GM21367 (cell line): ENCODE data around the gene MTRF1L.
A peak's percentile ranks its signal among the peaks of the same experiment; 100 is the strongest.

Experiments used
- ATAC-seq: cut with Tn5 transposase; IDR thresholded peaks from one replicate; pipeline ENCODE4 v1.9.1; 2021; ENCODE audit not compliant: unreplicated experiment

The MTRF1L gene, protein sequence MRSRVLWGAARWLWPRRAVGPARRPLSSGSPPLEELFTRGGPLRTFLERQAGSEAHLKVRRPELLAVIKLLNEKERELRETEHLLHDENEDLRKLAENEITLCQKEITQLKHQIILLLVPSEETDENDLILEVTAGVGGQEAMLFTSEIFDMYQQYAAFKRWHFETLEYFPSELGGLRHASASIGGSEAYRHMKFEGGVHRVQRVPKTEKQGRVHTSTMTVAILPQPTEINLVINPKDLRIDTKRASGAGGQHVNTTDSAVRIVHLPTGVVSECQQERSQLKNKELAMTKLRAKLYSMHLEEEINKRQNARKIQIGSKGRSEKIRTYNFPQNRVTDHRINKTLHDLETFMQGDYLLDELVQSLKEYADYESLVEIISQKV

DNA sequence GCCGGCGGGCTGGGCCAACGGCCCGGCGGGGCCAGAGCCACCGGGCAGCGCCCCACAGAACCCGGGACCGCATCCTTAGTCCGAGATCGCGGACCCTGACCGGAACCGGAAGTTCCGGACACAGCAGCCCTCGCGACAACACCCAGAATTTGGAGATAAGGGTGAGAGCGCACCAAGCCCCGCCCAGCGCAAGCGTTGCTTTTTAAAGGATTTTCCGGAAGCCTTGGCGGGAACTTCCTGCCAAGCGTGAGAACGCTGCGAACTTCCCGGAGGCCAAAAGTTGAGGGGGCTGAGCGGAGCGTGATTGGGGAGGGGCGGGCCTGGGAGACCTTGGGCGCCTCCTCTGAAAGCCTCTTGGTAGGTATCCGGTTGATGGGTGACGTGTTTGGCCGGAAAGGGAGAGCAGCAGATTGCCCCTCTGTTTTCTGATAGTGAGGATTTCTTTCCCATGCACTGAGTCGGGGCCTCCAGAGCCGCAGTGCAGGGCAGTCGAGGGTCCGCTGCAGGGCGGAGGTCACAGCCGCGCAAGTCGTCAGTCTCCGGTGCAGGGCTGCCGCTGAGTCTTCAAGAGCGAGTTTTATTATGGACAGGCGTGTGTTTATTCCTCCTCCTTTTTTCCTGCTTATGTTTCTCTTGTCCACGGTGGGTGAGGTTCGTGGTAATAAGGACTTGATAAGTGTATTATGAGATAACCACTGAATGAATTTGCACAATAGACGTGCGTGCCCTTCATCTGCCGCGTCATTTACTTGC, at the start of gene MTRF1L:
TSS of gene MTRF1L (minus strand) at position 97 of the 753 bp plus-strand sequence. CDS start at position 73, 24 bp downstream.
- ATAC-seq: peak; percentile 91

DNA sequence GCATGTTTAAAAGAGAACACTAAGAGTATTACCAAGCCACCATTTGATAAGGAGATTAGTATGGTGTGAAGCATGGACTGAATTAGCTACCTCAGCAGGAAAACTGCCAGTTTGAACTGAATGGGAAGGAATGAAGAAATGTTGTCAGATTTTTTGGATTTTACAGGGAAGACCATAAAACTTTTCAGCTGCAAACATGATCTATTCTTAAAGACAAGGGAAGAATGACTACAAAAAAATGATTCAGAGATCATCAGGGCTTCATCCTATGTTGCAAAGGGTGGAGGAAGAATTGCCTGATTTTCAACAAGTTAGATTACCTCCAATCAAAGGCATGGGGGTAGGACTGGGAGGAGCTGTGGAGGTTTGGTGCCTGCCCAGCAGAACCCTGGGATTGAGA, 49.3 kb upstream of the MTRF1L start:
- ATAC-seq: no peak

DNA sequence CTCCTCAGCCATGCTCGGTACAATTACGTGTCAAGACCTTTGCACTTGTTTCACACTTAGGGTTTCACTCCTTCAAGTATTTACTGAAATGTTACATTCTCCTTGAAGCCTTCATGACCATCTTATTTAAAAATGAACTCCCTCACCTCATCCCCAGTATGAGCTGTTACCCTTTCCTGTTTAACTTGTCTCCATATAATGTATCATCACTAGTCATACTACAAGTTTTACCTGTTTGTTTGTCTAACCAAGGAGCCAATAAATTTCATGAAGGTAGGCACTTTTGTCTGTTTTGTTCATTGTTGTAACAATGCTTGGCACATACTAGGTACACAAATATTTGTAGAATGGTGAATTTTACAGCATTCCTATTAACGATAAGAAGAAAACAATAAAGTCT, 46.1 kb upstream of the MTRF1L start:
- ATAC-seq: no peak

DNA sequence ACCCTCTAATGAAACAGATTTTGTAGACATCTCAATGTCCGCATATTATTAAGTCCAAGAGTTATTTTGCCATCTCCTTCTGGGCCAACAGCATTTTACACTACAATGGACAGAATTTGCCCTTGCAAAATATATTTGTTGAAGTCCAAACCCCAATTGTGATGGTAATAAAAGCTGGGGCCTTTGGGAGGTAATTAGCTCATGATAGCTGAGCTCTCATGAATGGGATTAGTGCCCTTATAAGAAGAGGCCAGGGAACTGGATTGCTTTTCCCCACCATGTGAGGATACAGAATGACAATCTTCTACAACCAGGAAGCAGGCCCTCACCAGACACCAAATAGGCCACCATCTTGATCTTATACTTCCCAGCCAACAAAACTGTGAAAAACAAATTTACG, 44.9 kb upstream of the MTRF1L start:
- ATAC-seq: no peak

DNA sequence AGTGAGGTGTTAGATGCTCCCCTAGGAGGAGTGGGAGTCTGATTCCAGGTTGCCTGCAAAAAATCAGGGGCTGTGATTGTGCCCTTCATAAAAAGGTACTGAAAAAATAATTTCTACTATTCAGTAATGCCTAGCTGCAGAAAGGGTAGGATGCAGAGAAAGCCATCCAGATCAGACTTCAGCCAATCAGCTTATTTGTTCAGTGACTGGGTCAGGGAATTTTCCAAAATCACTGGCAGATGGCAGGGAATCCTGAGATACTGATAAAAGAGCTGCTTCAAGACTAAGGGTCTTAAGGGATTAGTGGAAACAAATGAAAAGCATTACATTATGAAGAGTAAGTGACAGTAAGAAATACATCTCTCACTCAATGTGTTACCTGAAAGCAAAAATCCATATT, 42.8 kb upstream of the MTRF1L start:
- no peak for ATAC-seq

DNA sequence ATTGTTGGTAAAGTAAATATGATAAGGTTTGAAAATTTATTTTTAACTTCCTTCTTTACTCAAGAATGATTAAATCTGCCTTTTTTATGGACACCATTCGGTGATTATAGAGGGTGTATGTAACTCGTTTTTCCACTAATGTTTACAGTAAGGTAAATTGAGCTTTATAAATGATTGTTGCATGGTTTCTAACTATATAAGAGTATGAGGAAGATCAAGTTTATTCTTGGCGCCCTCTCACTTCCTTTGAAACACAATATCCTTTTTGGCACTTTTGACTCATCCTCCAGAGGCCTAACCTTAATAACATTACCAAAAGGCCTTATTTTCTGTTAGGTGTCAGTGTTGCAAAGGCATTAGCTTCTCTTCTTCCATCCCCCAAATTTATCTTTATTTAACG, 41.8 kb upstream of the MTRF1L start:
- no peak for ATAC-seq

DNA sequence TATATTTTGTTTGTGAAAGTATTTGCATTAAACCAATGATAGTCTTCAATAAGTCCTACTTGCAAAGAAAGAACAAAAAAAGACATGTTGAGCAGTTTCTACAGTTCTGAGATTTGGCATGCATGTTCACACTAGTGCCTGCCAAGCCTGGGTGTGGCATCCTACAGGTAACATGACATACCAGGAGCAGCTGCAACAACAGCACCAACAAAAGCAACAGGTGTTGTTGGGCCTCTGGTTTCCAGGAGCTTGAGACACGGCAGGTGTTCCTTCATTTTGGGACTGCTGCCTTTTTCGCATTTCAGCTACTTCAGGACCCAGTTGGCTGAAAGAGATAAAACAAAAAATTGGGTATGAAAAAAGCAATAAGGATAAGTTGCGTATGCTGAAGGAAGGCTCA, 41.2 kb upstream of the MTRF1L start:
- no peak for ATAC-seq

DNA sequence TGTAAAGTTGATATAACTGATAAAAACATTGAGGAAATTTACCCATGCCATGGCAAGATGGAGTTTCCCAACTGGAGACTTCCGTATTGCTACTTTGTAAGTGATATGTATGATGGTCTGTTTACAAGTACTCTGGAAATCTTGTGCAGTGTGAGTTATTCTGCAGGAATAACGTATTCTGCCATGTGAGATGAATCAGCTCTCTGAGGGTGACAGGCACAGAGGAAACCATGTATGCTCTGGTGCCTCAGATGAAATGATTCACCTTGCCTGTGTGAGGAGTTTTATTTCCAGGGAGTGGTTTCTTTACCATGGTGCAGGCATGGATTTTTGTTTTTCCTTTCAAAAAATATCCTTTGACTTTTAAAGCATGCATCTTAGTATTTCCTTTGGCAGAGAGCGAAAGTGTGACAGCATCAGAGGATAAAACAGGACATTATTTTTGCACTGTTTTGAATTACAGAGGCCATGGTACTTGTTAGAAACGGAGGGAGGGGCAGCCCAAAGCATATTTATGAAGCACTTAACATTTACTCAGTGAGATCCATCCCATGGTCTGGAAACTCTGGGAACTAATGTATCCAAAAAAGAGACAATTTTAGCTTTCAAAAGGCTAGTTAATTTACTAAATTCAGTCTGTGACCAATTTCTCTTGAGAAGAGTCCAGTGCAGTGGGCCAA, 36.0 kb upstream of the MTRF1L start:
- no peak for ATAC-seq

DNA sequence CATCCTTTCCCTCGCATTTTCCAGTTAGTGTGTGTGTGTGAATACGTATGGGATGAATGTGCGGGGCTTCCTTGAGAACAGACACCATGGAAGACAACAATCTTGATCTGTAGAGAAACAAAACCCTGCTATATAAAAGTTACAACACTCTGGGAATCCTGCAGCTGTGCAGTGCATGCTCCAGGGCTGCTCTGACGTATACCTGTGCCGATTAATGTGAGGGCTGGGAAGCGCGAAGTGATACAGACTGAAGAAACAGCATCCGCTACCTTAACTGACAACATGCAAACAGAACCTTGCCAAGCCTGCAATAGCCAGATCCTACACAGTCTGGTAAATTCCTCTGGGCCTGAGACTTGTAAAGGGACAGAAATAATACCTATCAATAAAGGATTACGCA, 31.6 kb upstream of the MTRF1L start:
- ATAC-seq: no peak

DNA sequence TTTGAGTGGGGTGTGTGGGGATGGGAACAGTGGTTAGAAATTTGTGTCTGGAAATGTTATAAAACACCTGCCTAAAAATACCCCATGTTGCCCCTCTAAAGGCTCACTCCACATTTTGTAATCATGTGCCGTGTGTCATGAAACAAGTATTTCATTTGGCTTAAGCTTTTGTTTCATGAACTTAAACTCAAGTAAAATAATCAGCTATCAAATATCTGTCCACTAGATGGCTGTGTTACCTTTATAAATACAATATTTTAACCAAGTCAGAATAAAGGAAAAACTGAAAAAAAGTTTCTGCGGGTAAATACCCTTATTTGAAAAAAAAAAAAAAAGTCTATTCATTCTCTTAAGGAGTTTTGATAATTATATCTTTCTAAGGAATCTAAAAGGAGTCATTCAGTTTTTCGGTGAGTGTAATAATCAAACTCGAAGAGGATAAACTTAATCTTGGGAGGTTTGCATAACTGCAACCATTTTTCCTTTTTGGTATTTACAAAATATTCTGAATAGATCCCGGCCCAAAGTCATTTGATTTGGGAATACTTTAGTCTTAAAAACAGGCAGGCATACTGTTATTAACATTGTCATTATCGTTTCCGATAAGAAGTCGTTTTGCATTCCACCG, 29.9 kb upstream of the MTRF1L start:
- ATAC-seq: no peak

DNA sequence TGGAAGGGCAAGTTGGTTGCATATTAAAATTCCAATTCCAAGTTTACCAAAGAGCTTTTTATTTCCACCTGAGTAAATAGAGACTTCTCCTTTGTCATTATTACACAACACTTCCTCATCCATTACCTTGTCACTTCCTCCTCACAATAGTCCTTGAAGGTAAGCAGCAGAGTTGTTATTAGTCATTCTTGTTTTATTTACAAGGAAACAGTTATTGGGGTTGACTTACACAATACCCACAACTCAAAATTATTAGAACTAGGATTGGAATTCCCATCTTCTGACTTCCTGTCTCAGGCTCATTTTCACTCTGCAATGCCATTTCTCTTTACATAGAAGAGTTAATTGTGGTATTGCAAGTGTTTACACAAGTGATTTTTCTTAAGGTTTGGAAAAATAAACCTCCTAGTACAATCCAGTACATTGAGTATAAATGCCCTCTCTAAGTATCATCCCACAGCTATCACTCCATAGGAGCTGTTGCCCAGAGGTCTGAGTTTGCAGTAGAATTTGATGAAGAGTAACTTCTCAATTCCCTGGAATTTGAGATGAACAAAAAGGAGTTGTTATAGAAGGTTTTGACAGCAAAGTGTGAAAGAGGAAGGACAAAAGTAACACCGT, 28.9 kb upstream of the MTRF1L start:
- no peak for ATAC-seq

DNA sequence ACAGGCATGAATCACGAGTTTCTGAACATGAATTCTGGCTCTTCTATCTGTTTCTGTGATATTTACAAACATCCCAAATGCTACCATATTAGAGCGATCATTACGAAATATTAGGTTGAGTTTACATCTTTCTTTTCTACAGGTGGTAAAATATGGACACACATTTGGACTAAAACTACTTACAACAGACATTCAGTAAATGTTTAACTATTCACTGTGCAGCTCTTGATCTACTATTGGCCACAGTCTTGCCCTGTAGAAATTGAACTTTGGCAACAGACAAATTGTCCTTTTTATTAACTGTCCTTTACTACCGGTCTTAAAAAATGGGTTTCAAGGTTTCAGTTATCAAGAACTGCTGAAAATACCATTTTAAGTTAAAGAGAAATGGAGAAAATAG, 26.5 kb upstream of the MTRF1L start:
- no peak for ATAC-seq

DNA sequence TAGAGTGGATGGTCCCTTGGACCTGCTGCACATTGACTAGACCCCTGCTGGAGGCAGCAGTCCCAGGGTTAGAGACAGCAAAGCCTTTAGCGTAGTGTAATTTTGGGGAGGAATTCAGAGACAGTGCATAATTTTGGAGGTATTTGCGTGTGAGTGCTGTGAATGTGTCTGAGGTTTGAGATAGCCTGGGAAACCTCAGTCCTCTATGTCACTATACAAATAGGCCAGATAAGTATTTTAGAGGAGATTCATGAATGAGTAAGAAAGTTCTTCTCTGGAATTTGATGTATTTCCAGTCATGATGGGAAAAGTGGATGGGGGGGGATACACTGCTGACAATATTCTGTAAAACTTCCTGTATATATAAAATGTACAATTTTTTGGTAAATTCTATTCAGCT, 25.8 kb upstream of the MTRF1L start:
- no peak for ATAC-seq

DNA sequence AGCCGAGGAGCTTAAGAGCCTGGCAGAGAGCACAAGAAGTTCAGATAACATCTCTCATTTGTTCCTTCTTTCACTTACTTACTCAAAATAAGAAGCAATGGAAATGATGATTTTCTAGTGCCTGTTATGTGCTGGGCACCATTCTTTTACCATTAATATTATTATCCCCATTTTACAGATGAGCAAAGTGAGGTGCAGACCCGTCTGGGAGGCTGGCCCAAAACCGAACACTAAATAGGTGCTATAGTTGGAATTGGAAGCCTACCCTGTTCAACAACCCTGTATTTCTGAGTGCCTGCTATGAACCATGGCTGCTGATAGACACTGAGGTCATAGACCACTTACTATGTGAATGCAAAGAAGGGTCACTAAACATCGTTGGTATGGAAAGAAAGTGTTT, 25.0 kb upstream of the MTRF1L start:
- ATAC-seq: no peak

DNA sequence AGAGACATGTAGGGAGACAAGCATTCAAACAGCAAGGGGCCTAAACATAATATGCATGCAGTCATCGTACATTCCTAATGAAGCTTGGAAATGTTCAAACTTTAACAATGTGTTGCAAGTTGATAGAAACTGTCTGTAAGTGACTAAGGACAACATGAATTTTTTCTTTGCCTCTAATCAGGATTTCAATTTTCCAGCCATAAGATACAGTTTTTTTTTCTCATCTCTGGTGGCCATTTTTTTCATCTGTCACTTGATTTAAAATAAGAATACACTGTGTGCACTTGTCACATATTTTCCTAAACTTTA, 22.2 kb upstream of the MTRF1L start:
- ATAC-seq: no peak

DNA sequence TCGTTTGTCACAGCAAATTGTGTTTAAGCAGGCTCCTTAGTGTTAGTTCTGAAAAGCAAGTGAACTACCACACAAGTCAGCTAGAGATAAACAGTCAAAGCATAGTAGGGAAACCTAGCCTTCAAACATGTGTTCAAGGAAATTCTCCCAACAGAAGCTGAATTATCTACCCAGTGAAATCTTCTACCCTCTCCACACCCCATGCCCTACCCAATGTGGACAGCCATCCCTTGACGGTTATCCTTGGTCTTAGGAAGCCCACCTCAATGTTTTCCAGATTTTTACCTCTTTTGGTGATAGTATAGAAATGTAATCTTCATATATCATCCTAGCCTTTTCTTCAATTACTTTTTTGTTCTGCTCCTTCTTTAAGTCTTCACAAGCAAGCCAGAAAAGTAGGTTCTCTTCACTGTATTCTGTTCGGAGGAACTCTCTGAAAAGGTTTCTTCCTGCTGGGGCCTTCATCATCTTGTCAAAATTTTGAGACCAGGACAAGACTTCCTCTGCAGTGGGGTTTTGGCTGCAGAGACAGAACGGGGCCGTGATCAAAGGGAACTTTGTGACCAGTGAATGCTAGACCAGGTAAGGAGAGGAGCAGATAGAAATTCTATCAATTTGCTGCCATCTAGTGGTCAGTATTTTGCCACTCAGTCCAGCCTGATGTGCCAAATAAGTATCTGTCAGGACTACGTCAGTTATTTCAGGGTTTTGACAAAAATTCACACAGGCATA, 21.6 kb upstream of the MTRF1L start:
- ATAC-seq: peak; percentile 99

DNA sequence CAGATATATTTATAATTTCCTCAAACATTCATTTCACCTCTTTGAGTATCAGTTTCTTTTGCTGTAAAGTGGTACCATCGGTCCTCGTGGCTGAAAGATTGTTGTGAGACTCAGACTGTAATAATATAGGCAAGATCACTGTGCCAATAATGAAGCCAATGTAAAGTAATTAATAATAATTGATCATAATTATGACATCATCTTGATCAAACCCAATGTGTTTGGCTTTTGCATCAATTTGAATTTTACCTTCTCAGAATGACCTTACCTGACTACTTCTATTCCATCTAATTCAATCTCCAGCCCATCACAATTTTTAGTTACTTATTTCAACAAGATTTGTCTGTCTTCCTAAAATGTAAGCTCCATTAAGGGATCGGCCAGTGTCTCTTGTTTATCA, 15.8 kb upstream of the MTRF1L start:
- no peak for ATAC-seq

DNA sequence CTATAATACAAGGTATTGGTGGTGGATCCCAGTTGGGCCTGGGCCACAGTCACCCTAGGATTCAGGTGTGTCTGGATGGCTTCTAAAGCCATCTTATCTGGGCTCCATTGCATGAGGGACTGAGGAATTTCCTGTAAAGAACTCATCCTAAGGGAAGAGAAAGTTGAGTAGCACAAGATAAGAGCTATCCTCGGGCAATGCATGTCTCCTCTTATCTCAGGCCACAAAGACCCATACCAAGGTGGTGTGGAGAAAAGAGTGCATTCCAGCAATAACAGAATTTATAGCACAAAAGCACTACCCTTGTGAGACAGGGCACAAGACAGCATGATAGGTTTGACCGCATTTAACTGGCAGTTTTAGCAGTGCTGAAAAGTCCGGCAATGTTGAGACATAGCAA, 14.3 kb upstream of the MTRF1L start:
- no peak for ATAC-seq

DNA sequence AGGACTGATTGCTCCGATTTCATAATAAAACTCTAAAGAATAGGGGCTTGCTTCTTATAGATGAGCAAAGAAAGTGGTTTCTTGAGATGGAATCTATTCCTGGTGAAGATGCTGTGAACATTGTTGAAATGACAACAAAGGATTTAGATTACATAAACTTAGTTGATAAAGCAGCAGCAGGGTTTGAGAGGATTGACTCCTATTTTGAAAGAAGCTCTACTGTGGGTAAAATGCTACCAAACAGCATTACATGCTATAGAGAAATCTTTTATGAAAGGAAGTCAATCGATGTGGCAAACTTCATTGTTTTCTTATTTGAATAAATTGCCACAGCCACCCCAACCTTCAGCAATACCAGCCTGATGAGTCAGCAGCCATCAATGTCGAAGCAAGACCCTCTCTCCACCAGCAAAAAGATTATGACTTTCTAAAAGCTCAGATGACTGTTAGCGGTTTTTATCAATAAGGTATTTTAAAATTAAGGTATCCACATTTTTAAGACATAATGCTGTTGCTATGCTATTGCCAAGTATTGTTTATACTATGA, 12.7 kb upstream of the MTRF1L start:
- no peak for ATAC-seq

DNA sequence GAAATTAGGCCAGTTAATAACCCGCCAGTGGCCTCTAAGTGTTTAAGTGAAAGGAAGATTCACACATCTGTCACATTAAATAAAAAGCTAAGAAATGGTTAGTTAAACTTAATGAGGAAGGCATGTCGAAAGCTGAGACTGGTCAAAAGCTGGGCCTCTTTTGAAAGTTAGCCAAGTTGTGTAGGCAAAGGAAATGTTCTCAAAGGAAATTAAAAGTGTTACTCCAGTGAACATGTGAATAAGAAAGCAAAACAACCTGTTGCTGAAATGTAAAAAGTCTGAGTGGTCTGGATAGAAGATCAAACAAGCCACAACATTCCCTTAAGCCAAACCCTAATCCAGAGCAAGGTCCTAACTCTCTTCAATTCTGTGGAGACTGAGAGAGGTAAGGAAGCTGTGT, 10.9 kb upstream of the MTRF1L start:
- no peak for ATAC-seq
